Inflammatory macrophage treated with lipopolysaccharide for 1 hour (primary cell): ENCODE results near the gene ATF7.
A peak's percentile ranks its signal among the peaks of the same experiment; 100 is the strongest.
"Not testable (repeated sequence)": the region's sequence is repeated elsewhere in the genome, so short reads cannot be mapped to it uniquely, and the experiment has no call there.

Source experiments
- DNase-seq, 2 donors: peaks; one replicate each; pipeline ENCODE4 v3.0.0-alpha.2; 2020 to 2022

Gene ATF7

DNA sequence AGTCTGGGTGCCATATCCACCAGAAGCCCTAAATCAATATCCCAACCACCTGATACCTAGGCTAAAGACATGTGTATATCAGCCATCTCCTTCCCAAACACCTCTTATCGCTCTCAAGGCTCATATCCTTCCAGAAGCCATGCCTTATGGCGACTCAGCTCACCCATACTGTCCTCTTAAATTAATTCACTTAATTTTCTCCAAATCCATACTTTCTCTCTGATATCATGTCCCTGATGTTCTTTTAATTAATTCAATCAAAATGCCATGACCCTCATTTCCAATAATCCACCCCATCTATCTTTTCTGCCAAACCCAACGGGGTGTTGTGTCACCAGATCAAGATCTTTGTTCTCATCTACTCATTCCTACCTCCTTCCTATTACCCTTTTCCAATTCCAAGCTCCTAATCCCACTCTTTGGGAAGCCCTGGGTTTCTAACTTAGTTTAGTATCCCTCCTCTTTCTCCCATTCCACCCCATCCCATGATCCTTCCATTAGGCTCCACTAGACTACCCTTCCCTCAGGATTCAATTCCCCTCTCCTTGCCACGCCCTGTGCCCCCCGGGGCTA, 723 bp downstream of the ATF7 start:
- DNase-seq: no peak

DNA sequence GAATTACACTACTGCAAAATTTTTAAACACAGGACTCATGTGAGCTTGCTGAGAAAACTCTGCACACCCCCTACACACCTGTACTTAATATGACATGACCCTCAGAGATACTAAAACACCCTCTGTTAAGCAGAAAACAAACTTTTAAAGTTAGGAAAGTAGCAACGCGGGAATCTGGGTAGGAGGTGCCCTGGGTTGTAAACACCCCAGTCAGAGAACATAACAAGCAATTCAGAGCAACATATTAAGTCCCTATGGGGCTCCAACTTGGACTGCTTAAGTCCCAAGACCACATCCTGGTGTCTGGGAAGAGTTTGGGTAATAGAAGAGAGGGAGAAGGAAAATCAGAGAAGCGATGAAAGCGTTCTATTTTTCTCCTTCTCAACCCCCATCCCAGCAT, 1.2 kb downstream of the ATF7 start:
- no peak for DNase-seq

DNA sequence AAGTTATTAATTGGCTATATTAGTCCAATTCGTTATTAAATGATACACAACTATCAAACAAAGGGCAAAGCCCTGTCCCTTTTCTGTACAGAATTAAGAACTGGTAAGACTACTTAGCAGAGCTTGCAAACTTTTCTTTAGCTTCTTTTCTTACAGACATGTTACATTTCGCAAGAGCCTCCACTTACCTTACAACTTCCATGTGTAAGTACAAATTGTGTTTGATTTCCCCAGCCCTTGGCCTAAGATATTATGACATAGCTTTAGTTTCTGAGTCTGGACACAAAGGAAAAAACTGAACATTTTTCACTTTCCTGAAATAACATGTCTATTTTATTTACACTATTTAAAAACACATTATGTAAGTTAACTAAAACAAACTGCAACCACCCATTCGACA, 1.7 kb downstream of the ATF7 start:
- DNase-seq: no peak

DNA sequence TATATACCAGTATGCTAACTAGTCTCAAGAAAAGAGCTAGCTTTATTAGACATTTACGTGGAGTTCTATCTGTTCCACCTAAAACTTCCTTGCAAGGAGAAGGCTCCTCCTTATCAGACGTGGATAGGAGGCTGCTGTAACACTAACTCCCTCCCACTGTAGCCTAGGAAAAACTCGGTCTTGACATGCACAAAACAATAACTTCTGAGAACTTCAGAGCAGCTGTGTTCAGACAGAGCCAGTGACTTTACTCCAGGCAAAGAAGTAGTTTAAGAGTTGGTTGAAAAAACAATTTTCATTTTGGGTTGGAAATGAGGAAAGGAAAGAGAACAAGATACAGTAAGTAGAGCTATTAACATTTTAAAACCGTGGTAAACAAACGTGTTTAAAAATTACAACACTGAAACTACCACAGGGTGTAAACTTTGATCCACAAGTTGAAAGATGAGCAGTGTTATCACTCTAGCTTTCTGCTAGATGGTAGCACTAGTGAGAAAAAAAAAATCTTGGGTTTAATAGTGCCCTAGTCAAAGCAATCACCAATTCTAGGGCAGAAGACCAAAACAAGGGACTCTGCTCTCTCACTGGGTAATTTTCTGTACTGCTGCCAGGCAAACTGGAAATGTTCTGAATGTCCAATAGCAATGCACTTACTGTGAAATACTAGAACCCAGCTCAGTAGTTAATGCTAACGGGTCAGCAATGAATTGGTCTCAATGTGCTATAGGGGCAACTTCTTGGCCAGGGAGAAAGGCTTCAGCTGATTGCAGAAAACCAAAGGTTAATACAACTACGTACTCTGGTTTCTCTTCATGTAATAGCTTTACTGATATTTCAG, 2.4 kb downstream of the ATF7 start:
- DNase-seq: no peak

DNA sequence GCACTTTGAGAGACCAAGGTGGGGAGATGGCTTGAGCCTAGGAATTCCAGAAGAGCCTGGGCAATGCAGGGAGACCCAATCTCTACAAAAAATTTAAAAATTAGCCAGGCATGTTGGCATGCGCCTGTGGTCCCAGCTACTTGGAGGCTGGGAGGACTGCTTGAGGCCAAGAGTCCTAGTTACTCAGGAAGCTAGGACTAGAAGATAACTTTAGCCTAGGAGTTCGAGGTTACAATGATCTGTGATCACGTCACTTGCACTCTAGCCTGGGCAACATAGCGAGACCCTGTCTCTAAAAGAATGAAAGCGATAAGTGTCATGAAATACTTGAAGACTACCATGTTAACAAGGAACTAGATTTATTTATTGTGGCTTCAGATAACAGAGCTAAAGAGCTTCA, 3.5 kb downstream of the ATF7 start:
- DNase-seq: no peak

DNA sequence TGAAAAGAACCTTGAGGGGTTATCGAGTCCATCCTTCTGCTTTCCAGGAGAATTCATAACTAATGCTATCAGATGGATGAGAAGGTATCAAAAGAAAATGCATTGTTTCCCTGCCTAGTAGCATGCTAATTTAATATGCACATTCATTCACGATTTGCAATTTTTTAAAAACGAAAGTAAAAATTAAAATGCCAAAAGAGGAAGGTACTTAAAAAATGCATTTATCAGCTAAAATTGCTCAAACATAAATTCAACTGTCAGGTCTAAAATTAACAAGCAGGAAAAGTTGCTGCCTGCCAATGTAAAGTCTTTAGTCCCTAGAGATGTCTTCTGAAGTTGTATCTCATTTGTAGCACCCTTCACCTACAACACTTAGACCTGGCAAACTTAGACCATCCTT, 7.9 kb downstream of the ATF7 start:
- peak; percentile 51 to 54 for DNase-seq

DNA sequence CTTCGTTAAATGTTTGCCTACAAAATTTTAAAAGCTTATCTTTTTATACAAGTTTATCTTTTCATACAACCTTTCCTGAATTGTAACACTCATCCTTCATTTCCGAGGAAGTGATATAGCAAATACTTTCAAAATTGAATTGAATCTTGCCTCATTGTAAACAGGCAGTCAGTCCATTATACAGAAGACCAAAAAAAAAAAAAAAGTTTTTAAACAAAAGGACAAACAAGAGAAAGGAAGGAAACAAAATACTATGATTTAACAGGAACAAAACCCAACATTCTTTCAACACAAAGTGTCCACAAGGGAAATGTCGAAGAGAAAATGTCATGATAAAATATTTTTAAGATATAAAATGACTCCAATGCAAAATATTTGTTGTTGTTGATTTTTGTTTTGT, 8.5 kb downstream of the ATF7 start:
- DNase-seq: no peak

DNA sequence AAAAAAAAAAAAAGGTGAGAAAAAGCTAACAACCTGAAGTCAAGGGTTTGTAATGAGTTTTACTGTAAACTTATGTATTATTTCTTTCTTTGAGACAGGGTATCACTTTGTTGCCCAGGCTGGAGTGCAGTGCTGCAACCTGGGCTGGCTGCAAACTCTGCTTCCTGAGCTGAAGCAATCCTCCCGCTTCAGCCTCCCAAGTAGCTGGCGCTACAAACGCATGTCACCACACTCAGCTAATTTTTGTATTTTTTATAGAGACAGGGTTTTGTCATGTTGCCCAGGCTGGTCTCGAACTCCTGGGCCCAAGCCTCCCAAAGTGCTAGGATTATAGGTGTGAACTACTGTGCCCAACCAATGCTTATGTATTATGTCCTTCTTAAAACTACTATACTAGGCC, 9.2 kb downstream of the ATF7 start:
- no peak for DNase-seq

DNA sequence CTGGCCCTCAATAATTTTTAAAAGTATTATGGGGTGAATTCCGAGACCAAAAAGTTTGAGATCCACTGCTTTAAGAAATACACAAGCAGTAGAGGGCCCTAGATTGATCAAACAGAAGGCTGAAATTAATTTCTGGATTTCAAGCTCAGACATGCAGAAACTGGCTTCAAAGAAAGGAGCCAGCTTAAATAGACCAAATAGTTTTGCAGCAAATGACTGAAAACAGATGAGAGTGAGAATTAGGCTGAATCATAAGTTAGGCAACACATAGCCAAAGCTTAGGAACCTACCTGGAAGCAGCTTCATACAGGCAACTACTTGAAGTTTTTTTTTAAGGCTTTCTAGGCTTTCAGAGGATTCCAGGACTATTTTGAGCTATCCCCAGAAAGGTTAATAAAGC, 12.4 kb downstream of the ATF7 start:
- no peak for DNase-seq

DNA sequence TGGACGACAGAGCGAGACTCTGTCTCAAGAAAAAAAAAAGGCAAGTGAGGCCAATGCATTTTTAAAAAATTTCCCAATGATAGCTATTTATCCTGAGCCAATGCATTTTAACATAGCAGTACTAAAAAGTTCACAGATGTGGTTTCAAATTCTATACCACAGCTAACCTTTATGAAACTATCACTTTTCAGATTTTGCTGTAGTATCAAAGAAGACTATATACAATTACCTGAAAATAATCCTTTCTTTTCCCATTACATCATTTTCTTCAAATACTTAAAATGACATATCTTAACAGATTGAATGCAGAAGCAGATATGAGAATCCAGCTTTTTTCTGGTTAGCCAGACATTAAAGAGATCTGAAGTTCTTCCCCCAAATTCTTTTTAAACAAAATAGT, 13.2 kb downstream of the ATF7 start:
- DNase-seq: no peak

DNA sequence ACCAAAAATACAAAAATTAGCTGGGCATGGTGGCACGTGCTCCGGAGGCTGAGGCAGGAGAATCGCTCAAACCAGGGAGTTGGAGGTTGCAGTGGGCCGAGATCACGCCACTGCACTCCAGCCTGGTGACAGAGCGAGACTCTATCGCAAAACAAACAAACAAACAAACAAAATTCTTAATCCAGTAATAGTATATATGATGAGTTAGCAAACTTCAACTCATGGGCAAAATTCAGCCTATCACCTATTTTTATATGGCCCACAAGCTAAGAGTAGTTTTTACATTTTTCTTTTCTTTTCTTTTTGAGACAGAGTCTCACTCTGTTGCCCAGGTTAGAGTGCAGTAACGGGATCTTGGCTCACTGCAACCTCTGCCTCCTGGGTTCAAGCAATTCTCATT, 14.9 kb downstream of the ATF7 start:
- DNase-seq: no peak

DNA sequence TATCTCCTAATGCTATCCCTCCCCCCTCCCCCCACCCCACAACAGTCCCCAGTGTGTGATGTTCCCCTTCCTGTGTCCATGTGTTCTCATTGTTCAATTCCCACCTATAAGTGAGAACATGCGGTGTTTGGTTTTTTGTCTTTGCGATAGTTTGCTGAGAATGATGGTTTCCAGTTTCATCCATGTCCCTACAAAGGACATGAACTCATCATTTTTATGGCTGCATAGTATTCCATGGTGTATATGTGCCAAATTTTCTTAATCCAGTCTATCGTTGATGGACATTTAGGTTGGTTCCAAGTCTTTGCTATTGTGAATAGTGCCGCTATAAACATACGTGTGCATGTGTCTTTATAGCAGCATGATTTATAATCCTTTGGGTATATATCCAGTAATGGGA, 19.5 kb downstream of the ATF7 start:
- not testable (repeated sequence) for DNase-seq

DNA sequence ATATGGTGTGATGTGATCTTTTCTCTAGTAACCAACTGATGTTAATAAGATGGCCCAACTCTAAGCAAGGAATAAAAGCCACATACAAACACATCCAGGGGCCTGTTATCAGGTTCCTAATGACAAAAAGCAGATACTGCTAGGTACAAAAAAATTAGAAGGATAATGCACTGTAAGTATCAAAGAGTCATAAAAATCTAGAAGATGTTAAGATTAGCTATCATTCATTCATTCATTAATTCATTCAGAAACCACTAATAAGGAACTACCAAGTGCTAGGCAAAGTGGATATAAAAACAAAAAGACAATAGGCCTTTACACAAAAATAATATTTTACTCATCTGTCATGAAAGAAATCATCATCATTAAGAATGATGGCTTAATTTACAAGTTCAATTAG, 21.6 kb downstream of the ATF7 start:
- no peak for DNase-seq

DNA sequence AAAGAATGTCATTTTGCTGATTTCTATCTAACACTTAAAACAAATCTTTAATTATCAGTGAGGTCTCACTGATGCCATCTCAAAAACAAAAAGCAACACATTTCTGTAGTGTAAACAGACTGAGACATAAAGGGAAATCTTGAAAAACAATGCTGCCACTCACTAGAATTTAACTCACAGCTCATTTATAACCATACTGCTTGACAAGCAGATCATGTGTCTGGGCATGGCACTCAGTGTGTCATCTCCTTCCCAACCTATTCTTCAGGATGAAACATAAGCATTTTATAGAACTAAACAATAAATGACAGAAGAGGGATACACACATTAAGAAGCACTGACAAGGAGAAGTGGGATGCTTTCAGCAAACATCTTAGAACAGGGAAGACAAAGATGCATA, 22.4 kb downstream of the ATF7 start:
- no peak for DNase-seq

DNA sequence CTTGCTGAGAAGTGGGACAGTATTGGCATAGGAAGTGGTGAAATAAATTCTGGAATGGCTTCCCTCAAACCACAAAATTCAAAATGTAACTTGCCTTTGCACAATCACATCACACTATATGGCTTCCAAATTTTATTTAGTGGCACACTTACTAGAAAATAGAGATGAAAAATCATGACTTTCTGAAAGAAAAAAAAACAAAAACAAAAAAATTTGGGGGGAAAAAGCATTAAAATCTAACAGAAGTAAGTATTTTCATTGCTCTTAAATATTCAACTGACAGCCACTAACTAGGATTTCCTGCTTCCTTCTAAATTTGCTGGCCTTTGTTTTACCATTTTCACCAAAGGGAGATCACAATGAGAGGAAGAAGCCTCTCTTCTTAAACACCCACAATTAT, 23.0 kb downstream of the ATF7 start:
- no peak for DNase-seq

DNA sequence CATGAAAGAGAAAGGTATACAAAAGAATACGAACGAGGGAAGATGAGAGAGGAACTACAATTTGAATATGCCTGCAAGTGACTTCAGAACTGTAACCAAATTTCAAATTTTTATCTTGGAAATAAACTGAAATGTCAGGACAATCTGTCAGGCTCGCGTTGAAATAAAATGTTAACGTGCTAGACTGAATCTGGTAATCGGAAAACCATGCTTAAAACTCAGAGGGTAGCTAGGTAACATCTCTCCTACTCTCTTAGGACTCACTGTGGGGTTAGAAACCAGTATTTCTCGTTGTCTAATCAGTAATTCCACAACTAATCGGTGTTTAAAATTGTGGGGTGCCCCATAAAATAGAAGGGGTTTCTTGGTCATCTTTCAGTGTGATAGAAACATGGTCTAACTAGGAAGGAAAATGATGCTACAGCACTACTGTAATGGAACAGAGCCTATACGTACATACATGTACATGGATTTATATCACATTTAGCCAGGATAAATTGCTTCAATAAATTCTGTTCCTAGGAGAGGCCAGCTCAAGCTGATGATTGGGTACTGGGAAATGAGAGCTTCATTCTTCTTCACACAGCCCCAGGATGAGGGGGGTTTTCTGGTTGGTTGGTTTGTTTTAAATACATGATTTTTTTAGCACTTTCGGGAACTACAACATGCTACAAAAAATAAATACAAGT, 23.9 kb downstream of the ATF7 start:
- no peak for DNase-seq

DNA sequence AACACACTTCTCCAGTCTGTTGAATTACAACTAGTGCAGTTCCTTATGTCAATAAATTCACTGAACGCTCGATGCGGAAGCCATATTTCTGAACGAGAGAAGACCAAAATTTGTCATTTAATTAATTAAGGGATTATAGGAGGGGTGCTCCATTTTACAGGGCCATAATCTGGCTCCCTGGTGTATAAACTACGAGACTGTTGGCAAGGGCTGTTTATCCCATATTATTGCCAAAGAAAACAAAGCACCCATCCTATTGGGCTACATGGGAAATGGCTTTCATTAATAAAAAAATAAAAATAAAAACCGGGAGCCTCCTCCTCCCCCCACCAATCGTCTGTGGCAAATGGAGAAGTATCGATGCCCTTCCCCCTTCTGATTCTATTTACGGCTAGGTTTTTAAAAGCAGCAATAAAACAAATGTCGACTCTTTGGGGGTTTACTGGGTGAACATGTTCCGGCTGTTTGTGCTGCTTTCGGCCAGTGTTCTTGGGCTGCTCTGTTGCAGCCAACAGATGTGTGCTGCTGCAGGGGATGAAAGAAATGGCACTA, 24.8 kb downstream of the ATF7 start:
- no peak for DNase-seq

DNA sequence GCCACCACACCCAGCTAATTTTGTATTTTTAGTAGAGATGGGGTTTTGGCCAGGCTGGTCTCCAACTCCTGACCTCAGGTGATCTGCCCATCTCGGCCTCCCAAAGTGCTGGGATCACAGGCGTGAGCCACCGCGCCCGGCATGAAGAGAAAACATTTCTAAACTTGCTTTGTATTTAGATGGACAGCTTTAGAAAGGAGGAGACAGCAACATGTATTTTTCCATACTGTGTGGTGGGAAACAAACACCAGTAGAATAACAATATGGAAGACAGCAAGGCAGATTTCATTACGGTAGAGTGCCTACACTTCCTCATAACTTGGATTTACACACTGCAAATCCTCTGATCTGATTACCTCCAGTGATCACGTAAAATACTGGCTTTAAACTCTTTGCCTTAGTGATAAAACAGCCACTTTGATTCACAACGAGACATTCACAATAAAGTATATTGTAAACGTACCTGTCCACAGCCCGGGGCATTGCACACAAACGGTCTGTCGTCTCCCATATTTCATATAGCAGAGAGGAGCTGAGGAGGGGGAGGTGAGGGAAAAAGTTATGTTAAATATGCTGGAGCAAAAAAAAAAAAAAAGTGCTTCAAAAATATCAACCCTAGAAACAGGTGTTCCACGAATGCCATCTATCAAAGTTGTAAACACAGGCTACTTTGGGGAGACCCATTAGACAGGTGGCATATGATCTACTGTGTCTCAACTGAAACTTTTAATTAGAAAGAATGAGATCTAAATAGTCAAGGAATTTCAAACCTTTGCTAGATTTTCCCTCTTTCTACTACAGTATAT, 25.5 kb downstream of the ATF7 start:
- no peak for DNase-seq

DNA sequence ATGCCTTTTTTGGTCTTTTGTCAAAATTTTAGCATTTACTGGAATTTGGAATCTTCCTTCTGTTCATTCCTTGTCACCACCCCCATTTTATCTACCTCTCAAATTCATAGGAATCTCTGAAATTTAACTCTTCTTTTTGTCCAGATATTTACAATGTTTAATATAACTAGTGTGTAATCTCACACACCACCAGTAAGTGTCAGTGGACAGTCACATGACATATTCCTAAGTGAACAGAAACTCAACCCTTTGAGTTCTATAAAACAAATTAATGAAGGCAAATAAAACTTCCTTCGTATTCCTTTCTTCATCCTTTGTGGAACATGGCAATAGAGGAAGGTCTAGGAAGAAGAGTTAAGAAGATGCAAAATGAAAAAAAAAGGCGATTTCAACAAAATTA, 26.6 kb downstream of the ATF7 start:
- no peak for DNase-seq

DNA sequence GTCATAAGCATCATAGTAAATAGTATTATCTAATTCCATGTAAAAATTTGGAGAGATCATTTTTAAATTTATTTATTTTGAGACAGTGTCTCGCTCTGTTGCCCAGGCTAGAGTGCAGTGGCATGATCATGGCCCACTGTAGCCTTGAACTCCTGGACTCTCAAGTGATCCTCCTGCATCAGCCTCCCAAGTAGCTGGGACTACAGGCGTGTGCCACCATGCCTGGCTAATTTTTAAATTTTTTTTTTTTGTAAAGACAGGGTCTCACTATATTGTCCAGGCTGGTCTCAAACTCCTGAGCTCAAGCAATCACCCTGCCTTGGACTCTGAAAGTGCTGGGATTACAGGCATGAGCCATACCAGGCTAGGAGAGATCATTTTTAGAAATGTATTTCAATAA, 27.2 kb downstream of the ATF7 start:
- DNase-seq: not testable (repeated sequence)

DNA sequence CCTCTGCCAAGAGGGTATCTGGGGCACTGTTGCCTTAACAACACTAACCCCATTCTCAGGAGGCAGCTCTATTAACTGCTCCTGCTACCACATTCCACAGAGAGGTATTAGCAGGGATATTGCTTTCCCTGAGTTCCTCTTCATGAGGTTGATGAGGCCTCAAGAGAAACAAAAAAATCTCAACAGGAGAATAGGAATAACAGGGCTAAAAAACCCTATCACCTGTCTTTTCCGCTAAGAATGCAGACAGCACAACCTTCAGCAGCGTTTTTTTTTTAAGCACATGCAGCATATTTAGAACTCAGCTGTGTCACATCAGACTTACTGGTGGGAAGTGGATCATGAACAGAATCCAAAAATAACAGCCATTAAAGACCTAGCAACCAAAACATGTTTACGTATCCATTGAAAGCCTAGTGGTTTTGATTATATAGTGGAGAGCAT, 29.2 kb downstream of the ATF7 start:
- no peak for DNase-seq

DNA sequence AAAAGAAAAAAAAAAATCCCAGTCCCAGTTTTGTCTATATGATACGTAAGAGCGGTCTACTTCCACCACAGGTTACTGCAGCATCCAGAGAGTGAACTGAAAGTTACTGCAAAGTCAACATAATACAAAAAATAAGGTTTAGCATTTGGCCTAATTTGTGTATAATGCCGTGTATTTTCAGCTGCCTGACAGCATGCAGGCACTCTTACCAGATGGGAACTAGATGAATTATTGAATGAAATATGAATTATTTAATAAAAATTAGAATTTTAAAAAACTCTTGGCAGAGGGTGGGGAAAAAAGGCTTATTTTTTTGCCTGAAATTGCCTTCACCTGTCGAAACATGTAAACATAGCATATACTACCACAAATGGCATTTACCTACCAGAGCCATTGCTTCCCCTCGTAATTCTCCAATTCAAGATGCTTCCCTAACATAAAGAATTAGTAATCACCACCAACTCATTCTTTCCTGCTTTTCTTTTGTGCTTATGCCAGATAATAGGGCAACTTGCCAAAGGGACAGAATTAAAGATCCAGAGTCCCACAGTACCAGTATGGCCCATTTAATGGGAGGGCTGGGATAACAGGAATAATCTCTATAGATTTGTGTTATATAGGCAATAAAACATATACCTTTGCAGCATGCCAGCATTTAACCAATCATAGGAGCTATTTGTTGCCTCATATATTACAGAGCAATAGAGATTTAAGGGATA, 31.1 kb downstream of the ATF7 start:
- no peak for DNase-seq
